ENCODE data around the gene ETV6.

Gene ETV6

DNA sequence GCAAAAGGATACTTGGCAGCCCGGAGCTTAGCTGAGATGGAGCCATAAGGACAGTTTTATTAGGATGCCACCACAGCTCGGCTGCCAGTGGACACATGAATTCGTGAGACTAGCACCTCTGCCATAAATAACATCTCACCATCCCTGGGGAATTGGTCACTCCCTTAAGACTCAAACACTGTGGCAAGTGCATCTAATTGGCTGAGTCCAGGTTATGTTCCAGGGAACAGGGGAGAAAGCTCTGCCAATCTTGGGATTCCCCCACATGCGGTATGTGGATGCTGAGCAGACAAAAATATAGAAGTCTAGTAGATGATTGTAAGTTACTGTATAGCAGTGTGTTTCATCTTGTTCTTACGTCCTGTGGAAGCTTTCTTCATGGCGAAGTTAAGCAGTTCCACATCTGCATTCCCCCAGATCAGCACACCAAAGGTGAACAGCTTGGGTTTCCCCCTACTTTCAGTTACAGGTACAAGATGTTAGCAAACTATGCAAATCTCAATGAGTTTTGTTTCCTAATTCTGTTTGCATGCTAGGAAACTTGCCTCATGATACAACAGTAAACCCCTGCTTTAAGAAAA, 131.1 kb downstream of the ETV6 start:
- Mint-ChIP-seq H3K9me3 (no peaks in the 10 kb centered on the region), H3K27me3 (no peaks in the 10 kb centered on the region), H3K4me1 (peaks cover 40% of the 10 kb centered on the region), H3K36me3 (peaks cover 18% of the 10 kb centered on the region), H3K27ac (peak overlapping the region; percentile 90), H3K4me3 (peak overlapping the region; percentile 54)
- peak; percentile 97 for ATAC-seq (ENCODE audit: low read depth)
- peak in 1 of 2 donors; percentile 38 for DNase-seq (ENCODE audit: low spot score in 2 of 2)

DNA sequence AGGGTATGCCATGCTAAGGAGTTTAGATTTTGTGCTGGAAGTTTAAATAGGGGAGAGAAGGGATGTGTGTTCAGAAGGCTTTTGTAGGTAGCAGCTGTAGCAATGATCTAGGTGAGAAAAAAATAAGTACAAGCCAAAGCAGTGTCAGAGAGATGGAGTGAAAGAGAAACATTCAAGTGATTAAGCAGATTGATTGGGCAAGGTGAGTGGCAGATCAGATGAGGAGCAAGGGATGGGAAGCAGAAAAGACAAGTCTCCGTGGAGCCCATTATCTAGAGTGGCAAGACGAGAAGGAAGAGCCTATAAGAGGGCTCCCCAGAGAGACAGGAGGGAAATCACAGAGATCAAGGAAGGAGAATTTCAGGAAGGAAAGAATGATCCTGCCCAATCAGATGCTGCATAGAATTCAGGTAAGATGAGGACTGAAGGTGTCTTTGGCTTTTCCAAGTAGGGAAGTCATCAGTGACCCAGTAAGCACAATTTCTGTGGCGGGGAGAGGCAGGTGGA, 133.5 kb downstream of the ETV6 start:
- ATAC-seq (ENCODE audit: low read depth) = no peak
- peak overlapping the region; percentile 48 for H3K27ac Mint-ChIP-seq
- DNase-seq (ENCODE audit: low spot score in 2 of 2) = no peak
- no peaks in the 10 kb centered on the region for H3K9me3 Mint-ChIP-seq
- peaks cover 34% of the 10 kb centered on the region for H3K4me1 Mint-ChIP-seq
- H3K4me3 Mint-ChIP-seq = no peak overlapping the region
- H3K27me3 Mint-ChIP-seq = no peaks in the 10 kb centered on the region
- H3K36me3 Mint-ChIP-seq = peaks cover 16% of the 10 kb centered on the region

DNA sequence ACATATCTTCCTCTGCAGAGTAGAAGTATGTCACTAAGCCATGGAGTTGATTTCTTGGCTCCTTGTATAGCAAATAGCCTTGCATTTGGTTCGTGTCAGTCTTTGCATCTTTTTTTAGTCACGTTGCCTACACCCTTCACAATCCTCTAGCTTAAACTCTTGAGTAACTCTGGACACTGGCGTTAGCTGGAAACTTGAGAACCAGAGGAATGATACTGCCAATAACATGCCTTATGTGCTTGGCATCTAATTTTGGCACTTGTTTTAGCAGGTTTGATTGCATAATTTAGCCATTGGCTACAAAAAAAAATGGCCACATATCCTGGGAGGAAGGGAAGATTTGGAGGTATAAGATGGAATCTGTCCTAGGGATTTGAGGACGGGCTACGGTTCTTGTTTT, 136.2 kb downstream of the ETV6 start:
- H3K4me1 Mint-ChIP-seq = peaks cover 43% of the 10 kb centered on the region
- ATAC-seq (ENCODE audit: low read depth) = no peak
- H3K9me3 Mint-ChIP-seq = no peaks in the 10 kb centered on the region
- H3K4me3 Mint-ChIP-seq = no peak overlapping the region
- H3K36me3 Mint-ChIP-seq = peaks cover 22% of the 10 kb centered on the region
- H3K27me3 Mint-ChIP-seq = no peaks in the 10 kb centered on the region
- DNase-seq (ENCODE audit: low spot score in 2 of 2) = no peak
- H3K27ac Mint-ChIP-seq = no peak overlapping the region

DNA sequence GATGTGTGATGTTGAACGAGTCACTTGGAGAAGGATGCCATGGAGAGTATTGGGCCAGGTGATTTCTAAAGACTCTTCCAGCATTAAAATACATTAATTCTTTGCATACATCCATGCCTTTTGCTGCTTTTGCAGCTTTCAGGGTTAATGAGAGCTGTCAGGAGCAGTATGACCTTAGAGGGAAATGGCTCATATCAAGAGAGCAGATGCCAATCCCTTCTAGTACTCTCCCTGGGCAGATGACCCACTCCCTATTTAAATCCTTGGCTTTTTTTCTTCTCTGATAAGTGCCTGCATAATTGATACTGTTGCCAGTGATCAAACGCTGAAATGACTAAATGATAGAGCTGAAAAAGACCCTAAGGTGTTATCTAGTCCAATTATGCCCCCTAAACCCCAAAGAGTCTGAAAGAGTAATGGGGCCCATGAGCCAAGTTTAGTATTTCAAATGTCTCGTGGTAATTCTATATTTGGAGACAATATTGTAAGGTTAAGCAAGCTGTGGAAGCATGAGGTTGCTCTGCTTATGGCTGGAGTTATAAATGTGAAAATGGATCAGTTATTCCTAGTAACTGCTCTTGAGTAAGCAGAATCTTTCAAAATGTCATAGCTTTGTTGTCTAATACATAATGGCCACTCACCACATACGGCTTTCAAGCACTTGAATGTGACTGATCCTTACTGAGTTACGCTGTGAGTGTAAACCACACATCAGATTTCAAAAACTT, 137.3 kb downstream of the ETV6 start:
- H3K36me3 Mint-ChIP-seq = peaks cover 29% of the 10 kb centered on the region
- no peak overlapping the region for H3K4me3 Mint-ChIP-seq
- H3K27me3 Mint-ChIP-seq = no peaks in the 10 kb centered on the region
- no peak for ATAC-seq (ENCODE audit: low read depth)
- H3K9me3 Mint-ChIP-seq = no peaks in the 10 kb centered on the region
- H3K4me1 Mint-ChIP-seq = peaks cover 39% of the 10 kb centered on the region
- DNase-seq (ENCODE audit: low spot score in 2 of 2) = no peak
- no peak overlapping the region for H3K27ac Mint-ChIP-seq

DNA sequence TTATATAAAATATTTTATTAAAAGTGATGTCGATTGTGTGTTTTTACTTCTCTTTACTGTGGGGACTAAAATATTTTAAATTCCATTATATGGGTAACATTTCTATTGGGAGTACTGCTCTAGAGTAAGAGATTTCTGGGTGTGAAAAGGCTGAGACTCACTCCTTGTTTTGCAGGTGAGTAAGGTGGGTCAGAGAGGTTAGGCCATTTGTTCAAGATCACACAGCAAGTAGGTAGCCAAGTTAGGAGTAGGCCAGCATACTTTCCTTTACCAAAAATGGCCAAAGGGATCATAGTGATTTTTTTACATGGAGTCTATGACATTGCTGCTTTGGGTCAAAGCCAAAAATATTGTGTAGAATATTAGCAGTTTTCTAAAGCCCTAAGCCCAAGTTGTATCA, 138.0 kb downstream of the ETV6 start:
- Mint-ChIP-seq H3K36me3 (peaks cover 33% of the 10 kb centered on the region), H3K4me1 (peaks cover 37% of the 10 kb centered on the region), H3K27ac (peak overlapping the region; percentile 33), H3K9me3 (no peaks in the 10 kb centered on the region), H3K4me3 (no peak overlapping the region), H3K27me3 (no peaks in the 10 kb centered on the region)
- DNase-seq (ENCODE audit: low spot score in 2 of 2) (no peak), ATAC-seq (ENCODE audit: low read depth) (no peak)

DNA sequence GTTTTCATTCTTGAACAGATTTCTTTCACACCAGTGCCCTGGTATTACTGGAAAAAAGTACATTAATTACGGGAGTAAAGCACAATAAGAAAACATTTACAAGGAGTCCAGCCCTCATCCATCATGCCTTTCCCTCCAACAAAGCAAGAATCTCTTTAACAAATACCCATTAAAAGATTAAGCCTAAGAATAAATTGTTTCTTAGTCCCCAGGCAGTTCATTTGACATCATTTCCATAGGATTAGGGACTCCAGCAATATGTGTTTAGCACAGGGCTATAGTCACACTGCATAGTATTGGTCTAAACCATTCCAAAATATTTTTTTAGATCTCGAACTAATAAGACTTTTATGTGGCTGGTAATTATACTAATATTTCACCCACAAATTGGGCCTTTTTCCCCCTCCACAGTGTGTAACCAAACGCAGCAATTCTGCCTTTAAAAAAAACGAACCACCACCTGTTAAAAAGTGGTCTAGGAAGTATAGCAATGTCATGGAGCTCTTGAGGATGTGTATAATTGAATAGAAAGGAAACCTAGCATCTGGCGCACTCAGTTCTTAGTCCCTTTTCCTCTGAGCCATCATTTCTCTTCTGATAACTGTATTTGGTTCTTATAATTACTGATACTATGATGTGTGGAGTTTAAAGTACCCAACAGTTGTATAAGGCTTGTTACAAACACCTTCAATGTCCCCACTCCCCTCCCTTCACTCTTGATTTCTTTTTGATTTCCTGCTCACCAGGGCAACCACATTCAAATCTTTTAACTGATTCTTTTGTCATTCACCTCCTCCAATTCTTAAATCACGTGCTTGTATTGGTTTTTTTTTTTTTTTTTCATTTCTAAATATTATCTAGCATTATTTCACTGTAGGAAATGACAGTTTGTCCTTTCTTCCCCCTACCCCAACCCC, 138.7 kb downstream of the ETV6 start:
- Mint-ChIP-seq H3K27me3 (no peaks in the 10 kb centered on the region), H3K27ac (peak overlapping the region; percentile 33), H3K36me3 (peaks cover 27% of the 10 kb centered on the region), H3K9me3 (no peaks in the 10 kb centered on the region), H3K4me1 (peaks cover 31% of the 10 kb centered on the region), H3K4me3 (no peak overlapping the region)
- ATAC-seq (ENCODE audit: low read depth) = no peak
- no peak for DNase-seq (ENCODE audit: low spot score in 2 of 2)

DNA sequence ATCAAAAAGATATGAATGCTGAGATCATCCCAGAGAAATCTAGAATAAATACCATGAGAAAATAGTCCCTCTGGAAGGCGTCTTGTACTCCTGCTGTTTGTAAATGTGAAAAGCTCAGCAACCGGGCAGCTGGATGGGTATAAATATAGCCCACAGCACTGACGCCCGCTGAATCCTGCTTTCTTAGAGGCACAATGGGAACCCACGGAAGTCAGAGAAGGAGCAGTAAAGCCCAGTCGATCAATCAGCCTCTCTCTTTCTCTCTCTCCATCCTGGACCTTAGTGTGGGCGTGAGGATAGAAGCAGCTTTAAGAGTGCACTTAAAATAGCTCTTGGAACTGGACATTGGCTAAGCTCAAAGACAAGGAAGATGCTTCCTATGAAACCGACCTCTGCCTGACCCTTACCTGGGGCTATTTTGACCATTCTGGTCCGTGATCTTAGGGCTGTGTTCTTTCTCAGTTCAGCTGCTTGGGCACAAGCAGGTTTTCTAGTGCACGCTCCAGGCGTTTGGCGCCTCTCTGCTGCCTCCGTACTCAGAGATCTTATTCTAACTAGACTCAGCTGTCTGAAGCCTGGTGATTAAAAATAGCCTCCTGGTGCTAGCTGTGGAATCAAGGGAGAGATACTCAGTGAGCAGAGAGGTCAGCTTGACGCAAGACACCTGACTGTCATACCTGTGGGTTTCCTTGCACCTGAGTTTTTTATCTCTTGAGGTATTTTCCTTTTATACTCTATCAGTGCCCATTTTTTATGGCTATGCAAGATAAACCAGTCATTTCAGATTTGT, 144.6 kb downstream of the ETV6 start:
- H3K27me3 Mint-ChIP-seq = no peaks in the 10 kb centered on the region
- H3K9me3 Mint-ChIP-seq = no peaks in the 10 kb centered on the region
- H3K4me1 Mint-ChIP-seq = peaks cover 44% of the 10 kb centered on the region
- peak overlapping the region; percentile 38 for H3K27ac Mint-ChIP-seq
- DNase-seq (ENCODE audit: low spot score in 2 of 2) = no peak
- ATAC-seq (ENCODE audit: low read depth) = no peak
- peaks cover 39% of the 10 kb centered on the region for H3K36me3 Mint-ChIP-seq
- H3K4me3 Mint-ChIP-seq = no peak overlapping the region

DNA sequence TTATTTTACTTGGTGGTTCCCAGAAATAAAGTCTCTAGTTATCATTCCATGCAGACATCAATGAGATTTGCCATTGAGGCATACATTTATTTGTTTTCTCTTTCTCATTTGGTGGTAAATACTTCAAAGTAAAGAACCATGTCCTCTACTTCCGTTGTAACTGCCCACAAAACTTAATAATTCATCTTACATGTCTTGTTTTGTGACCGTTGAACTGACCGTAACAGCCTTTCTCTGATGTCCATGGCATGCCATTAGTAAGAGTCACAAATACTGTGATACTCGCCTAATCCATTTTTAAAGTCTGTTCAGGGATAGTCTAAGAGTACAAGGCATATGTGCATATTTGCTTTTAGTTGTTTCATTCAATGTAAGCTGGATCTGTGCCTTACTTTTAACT, 145.3 kb downstream of the ETV6 start:
- no peak for DNase-seq (ENCODE audit: low spot score in 2 of 2)
- no peak for ATAC-seq (ENCODE audit: low read depth)
- no peak overlapping the region for H3K27ac Mint-ChIP-seq
- no peak overlapping the region for H3K4me3 Mint-ChIP-seq
- H3K36me3 Mint-ChIP-seq = peaks cover 36% of the 10 kb centered on the region
- H3K27me3 Mint-ChIP-seq = no peaks in the 10 kb centered on the region
- peaks cover 42% of the 10 kb centered on the region for H3K4me1 Mint-ChIP-seq
- no peaks in the 10 kb centered on the region for H3K9me3 Mint-ChIP-seq

DNA sequence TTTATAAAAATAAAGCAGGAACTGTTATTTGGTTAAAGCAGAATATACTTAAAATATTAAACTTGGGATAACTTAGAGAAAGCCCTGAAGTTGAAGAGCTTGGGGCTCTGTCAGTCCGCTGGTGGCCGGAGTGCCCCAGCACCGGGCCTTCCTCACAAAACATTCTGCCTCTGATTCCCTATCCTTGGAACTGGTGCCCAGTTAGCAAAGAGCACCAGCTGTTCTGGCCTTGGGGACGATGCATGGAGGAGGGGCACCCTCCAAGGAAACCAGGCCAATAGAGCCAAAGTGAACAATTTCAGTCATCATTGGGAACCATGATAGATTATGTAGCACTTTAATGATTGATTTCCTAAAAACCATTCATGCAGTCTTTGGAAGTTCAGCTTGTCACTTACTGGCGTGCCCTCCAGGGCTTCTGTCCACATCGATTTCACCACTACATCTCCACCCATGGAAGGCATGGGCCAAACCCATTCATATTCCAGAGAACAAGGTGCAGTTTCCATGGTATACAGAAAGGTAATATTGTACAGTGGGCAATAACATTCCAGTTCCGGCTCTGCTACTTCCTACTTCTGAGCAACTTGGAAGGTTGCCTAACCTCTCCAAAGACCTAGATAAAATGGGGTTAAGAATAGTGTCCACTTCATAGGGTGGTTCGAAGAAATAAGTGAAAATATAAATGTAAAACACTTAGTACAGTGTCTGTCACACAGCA, 145.9 kb downstream of the ETV6 start:
- H3K36me3 Mint-ChIP-seq = peaks cover 33% of the 10 kb centered on the region
- peak overlapping the region; percentile 35 for H3K27ac Mint-ChIP-seq
- no peaks in the 10 kb centered on the region for H3K27me3 Mint-ChIP-seq
- DNase-seq (ENCODE audit: low spot score in 2 of 2) = no peak
- no peak for ATAC-seq (ENCODE audit: low read depth)
- peaks cover 39% of the 10 kb centered on the region for H3K4me1 Mint-ChIP-seq
- H3K9me3 Mint-ChIP-seq = no peaks in the 10 kb centered on the region
- no peak overlapping the region for H3K4me3 Mint-ChIP-seq

DNA sequence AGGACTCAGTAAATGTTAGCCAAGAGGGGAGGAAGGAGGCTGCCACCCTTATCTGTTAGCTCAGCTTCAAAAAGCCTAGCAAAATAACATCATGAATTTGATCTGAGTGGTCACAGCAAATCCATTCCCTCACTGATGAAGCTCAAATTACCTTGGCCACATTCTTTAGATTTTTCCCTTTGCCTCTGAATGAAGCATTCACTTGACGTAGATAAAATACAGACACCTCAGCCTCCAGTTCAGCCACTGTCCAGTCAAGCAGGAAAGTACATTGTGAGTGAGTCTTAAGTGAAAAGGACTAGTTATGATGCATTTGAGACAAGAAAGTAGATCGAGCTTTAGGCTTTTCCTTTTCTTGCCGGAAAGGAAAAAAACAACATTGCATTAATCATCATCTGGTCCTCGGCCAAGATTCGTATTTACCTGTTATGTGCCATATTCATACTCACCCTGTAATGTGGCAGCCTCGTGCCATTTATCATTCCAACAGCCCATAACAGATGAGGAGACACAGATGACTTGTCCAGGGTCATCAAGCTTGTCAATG, 146.5 kb downstream of the ETV6 start:
- Mint-ChIP-seq H3K4me1 (peaks cover 40% of the 10 kb centered on the region), H3K27ac (peak overlapping the region; percentile 35), H3K27me3 (no peaks in the 10 kb centered on the region), H3K36me3 (peaks cover 31% of the 10 kb centered on the region), H3K4me3 (no peak overlapping the region), H3K9me3 (no peaks in the 10 kb centered on the region)
- DNase-seq (ENCODE audit: low spot score in 2 of 2) (no peak), ATAC-seq (ENCODE audit: low read depth) (no peak)

DNA sequence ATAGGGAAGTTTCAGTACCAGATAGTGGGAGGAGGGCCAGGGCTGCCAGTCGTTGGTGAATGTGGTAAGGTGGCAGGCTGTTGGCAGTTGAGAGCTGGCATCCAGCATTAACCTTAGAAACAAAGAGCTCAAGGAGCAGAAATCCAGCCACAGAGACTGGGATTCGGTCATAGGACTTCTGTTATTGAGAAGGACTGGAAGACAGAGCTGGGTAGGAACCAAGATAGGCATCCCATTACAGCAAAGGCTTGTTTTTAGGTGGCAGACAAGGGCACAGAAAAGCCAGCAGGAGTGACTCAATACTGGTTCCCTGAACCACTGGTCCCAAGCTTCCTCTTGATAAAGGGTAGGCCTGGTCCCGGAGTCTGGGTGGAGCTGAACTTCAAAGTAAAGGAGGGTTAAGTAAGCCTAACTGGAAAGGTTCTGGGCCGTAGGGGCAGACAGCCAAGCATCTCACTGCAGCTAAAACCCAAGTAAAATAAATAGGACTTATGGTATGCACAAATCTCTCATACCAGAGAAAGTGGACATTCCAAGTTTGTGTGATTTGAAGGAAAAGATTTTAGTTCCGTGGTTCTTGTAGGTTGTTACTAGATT, 147.9 kb downstream of the ETV6 start:
- Mint-ChIP-seq H3K4me1 (peaks cover 38% of the 10 kb centered on the region), H3K9me3 (no peaks in the 10 kb centered on the region), H3K27ac (peak overlapping the region; percentile 67), H3K27me3 (no peaks in the 10 kb centered on the region), H3K36me3 (peaks cover 25% of the 10 kb centered on the region), H3K4me3 (no peak overlapping the region)
- ATAC-seq (ENCODE audit: low read depth) = no peak
- no peak for DNase-seq (ENCODE audit: low spot score in 2 of 2)

DNA sequence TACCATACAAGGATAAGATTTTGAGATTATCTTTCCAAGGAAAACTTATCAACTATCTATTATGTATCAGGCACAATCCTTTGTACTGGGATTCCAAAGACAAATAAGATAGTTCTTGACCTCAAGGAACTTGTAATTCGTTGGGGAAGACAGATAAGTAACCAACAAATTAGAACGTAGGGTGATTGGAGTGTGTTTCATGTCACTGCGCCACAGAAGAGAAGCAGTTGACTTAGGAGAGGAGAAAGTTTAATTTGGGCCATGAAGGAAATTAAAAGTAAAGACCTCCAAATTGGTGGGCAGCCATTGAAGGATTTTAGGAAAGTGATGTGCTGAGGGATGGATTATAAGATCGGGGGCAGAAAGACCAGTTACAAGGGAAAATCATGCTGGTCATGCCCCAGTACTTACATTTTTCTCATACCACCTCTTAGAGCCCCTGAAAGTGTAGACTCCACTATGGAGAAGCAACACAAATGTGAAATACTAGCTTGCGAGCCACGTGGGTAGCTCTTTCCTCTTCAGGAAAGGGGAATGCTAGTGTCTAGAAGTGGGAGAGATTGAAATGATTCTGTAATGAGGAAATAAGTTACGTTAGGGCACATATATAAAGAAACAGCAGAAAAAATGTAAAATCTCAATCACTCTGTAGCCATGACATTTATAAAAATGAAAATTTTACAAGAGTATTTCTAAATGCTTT, 148.7 kb downstream of the ETV6 start:
- H3K27ac Mint-ChIP-seq = peak overlapping the region; percentile 67
- H3K27me3 Mint-ChIP-seq = no peaks in the 10 kb centered on the region
- no peak overlapping the region for H3K4me3 Mint-ChIP-seq
- no peak for DNase-seq (ENCODE audit: low spot score in 2 of 2)
- H3K36me3 Mint-ChIP-seq = peaks cover 25% of the 10 kb centered on the region
- H3K9me3 Mint-ChIP-seq = no peaks in the 10 kb centered on the region
- peaks cover 38% of the 10 kb centered on the region for H3K4me1 Mint-ChIP-seq
- ATAC-seq (ENCODE audit: low read depth) = no peak
